Breast epithelium (tissue), 3 donors: Measurements from ENCODE around the gene LIX1.

Experiments used
- POLR2AphosphoS5 ChIP-seq, 3 donors: sonication (generic); formaldehyde crosslinking; IDR thresholded peaks; one replicate each; pipeline ENCODE4 v1.6.1; 2017; ENCODE audit warnings: antibody characterized with exemption in 3 of 3
- TF ChIP-seq, protein P1 (sequence below), 3 donors: fragments of 450-650 bp; IDR thresholded peaks; one replicate each; pipeline ENCODE4 v1.5.1; 2016 to 2017; ENCODE audit warnings: antibody characterized with exemption in 3 of 3, mild to moderate bottlenecking in 3 of 3, moderate library complexity in 3 of 3

GRCh38 chr5:97163790-97164285, 21.4 kb upstream of the LIX1 start:
- TF ChIP-seq, protein P1, sequence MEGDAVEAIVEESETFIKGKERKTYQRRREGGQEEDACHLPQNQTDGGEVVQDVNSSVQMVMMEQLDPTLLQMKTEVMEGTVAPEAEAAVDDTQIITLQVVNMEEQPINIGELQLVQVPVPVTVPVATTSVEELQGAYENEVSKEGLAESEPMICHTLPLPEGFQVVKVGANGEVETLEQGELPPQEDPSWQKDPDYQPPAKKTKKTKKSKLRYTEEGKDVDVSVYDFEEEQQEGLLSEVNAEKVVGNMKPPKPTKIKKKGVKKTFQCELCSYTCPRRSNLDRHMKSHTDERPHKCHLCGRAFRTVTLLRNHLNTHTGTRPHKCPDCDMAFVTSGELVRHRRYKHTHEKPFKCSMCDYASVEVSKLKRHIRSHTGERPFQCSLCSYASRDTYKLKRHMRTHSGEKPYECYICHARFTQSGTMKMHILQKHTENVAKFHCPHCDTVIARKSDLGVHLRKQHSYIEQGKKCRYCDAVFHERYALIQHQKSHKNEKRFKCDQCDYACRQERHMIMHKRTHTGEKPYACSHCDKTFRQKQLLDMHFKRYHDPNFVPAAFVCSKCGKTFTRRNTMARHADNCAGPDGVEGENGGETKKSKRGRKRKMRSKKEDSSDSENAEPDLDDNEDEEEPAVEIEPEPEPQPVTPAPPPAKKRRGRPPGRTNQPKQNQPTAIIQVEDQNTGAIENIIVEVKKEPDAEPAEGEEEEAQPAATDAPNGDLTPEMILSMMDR (IDR thresholded peaks at IDR 0.05): no peak
- no peak for TF ChIP-seq POLR2AphosphoS5 (IDR thresholded peaks at IDR 0.05)
